H9 (cell line): ENCODE measurements around the gene MEIG1. TPM values are rescaled to one million over a fixed set of nuclear protein-coding genes. Genes with fewer than 3 reads are reported as not detected.
"Not testable (repeated sequence)": the region's sequence is repeated elsewhere in the genome, so short reads cannot be mapped to it uniquely, and the experiment has no call there.

ENCODE experiments used
- DNase-seq: peaks from one replicate; pipeline ENCODE4 v3.0.0-alpha.2; 2017
- H2AFZ ChIP-seq: one replicate; pipeline ENCODE4 v1.6.1; 2013; ENCODE audit warnings: mild to moderate bottlenecking, low read length, control low read depth, moderate library complexity
- H2AK5ac ChIP-seq: 2 replicates; pipeline ENCODE4 v1.6.1; 2013; ENCODE audit warnings: low read length, control low read depth, mixed read lengths; ENCODE audit not compliant: insufficient read length
- H2BK120ac ChIP-seq: one replicate; pipeline ENCODE4 v1.6.1; 2013; ENCODE audit warnings: low read depth, mild to moderate bottlenecking, low read length, control low read depth, inconsistent platforms; ENCODE audit not compliant: poor library complexity, severe bottlenecking
- H2BK12ac ChIP-seq: 2 replicates; pipeline ENCODE4 v1.6.1; 2013; ENCODE audit warnings: low read length, control low read depth, mixed read lengths, low read depth; ENCODE audit not compliant: insufficient read length
- H2BK15ac ChIP-seq: 2 replicates; pipeline ENCODE4 v1.6.1; 2013; ENCODE audit warnings: low read depth, low read length, control low read depth
- H2BK20ac ChIP-seq: one replicate; pipeline ENCODE4 v1.6.1; 2013; ENCODE audit warnings: low read depth, mild to moderate bottlenecking, low read length, control low read depth, inconsistent platforms; ENCODE audit not compliant: poor library complexity, severe bottlenecking
- H2BK5ac ChIP-seq: 2 replicates; pipeline ENCODE4 v1.6.1; 2013; ENCODE audit warnings: low read length, control low read depth, mixed read lengths; ENCODE audit not compliant: insufficient read length
- H3K14ac ChIP-seq: 2 replicates; pipeline ENCODE4 v1.6.1; 2013; ENCODE audit warnings: low read length, control low read depth; ENCODE audit not compliant: insufficient read depth
- H3K18ac ChIP-seq: 2 replicates; pipeline ENCODE4 v1.6.1; 2013; ENCODE audit warnings: low read depth, mild to moderate bottlenecking, mixed read lengths, low read length, control low read depth; ENCODE audit not compliant: insufficient read length
- H3K23ac ChIP-seq: 2 replicates; pipeline ENCODE4 v1.6.1; 2013; ENCODE audit warnings: low read length, control low read depth, mixed read lengths, low read depth; ENCODE audit not compliant: insufficient read length
- H3K23me2 ChIP-seq: 2 replicates; pipeline ENCODE4 v1.6.1; 2013; ENCODE audit warnings: low read depth, mild to moderate bottlenecking, mixed read lengths, low read length, control low read depth; ENCODE audit not compliant: insufficient read length, poor library complexity, severe bottlenecking
- H3K27ac ChIP-seq: 2 replicates; pipeline ENCODE4 v1.5.1; 2013; ENCODE audit warnings: low read length, control low read depth, mixed read lengths, low read depth; ENCODE audit not compliant: insufficient read length
- H3K27me3 ChIP-seq: 2 replicates; pipeline ENCODE4 v1.6.1; 2013; ENCODE audit warnings: low read length, control low read depth, inconsistent platforms; ENCODE audit not compliant: insufficient read depth
- H3K4ac ChIP-seq: 2 replicates; pipeline ENCODE4 v1.6.1; 2013; ENCODE audit warnings: low read depth, mild to moderate bottlenecking, control low read depth, inconsistent platforms, low read length, moderate library complexity
- H3K4me1 ChIP-seq: 2 replicates; pipeline ENCODE4 v1.6.1; 2013; ENCODE audit warnings: low read length, control low read depth, inconsistent platforms; ENCODE audit not compliant: insufficient read depth
- H3K4me2 ChIP-seq: 2 replicates; pipeline ENCODE4 v1.6.1; 2013; ENCODE audit warnings: low read length, control low read depth, mixed read lengths; ENCODE audit not compliant: insufficient read length, insufficient read depth
- H3K56ac ChIP-seq: 2 replicates; pipeline ENCODE4 v1.6.1; 2013; ENCODE audit warnings: low read depth, mild to moderate bottlenecking, mixed read lengths, low read length, control low read depth; ENCODE audit not compliant: insufficient read length
- H3K79me1 ChIP-seq: 2 replicates; pipeline ENCODE4 v1.6.1; 2013; ENCODE audit warnings: low read depth, mild to moderate bottlenecking, moderate library complexity, low read length, control low read depth, inconsistent platforms; ENCODE audit not compliant: insufficient read depth, poor library complexity, severe bottlenecking
- H3K79me2 ChIP-seq: 2 replicates; pipeline ENCODE4 v1.6.1; 2013; ENCODE audit warnings: low read length, control low read depth, inconsistent platforms; ENCODE audit not compliant: insufficient read depth
- H3K9ac ChIP-seq: 2 replicates; pipeline ENCODE4 v1.6.1; 2013; ENCODE audit warnings: low read length, control low read depth, mixed read lengths; ENCODE audit not compliant: insufficient read length; ENCODE audit errors: extremely low read depth
- H3K9me3 ChIP-seq: one replicate; pipeline ENCODE4 v1.6.1; 2013; ENCODE audit warnings: low read depth, low read length, inconsistent platforms; ENCODE audit not compliant: control insufficient read depth
- H3T11ph ChIP-seq: one replicate; pipeline ENCODE4 v1.6.1; 2013; ENCODE audit warnings: mild to moderate bottlenecking, low read length, control low read depth, inconsistent platforms
- H4K20me1 ChIP-seq: one replicate; pipeline ENCODE4 v1.6.1; 2013; ENCODE audit not compliant: control insufficient read depth, insufficient read length, insufficient read depth
- H4K5ac ChIP-seq: 2 replicates; pipeline ENCODE4 v1.6.1; 2013; ENCODE audit warnings: low read depth, mild to moderate bottlenecking, mixed read lengths, low read length, control low read depth; ENCODE audit not compliant: insufficient read length
- H4K8ac ChIP-seq: replicated peaks from 2 replicates; pipeline ENCODE4 v1.6.1; 2013; ENCODE audit warnings: low read length, control low read depth, mixed read lengths, low read depth; ENCODE audit not compliant: insufficient read length
- H4K91ac ChIP-seq: 2 replicates; pipeline ENCODE4 v1.6.1; 2013; ENCODE audit warnings: low read depth, mild to moderate bottlenecking, moderate library complexity, mixed read lengths, low read length, control low read depth; ENCODE audit not compliant: insufficient read length
- H3K27ac Mint-ChIP-seq, 3 experiments: 2 replicates in 2 of 3; 3 replicates in 1 of 3; pipeline ENCODE4 v1.8.0; 2020 to 2021; ENCODE audit warnings: mixed read lengths in 3 of 3, mild to moderate bottlenecking in 1 of 3, moderate library complexity in 1 of 3
- H3K27me3 Mint-ChIP-seq: 2 replicates; pipeline ENCODE4 v1.8.0; 2021; ENCODE audit warnings: low read depth, mild to moderate bottlenecking, moderate library complexity, mixed read lengths
- H3K36me3 Mint-ChIP-seq, 3 experiments: 2 replicates in 2 of 3; 3 replicates in 1 of 3; pipeline ENCODE4 v1.8.0; 2020 to 2021; ENCODE audit warnings: low read depth in 3 of 3, mixed read lengths in 3 of 3; ENCODE audit not compliant: insufficient read depth in 1 of 3
- H3K4me1 Mint-ChIP-seq, 2 experiments: 2 replicates each; pipeline ENCODE4 v1.8.0; 2020; ENCODE audit warnings: mixed read lengths in 2 of 2
- H3K4me3 Mint-ChIP-seq, 2 experiments: 2 replicates in 1 of 2; 3 replicates in 1 of 2; pipeline ENCODE4 v1.8.0; 2020 to 2021; ENCODE audit warnings: mild to moderate bottlenecking in 2 of 2, mixed read lengths in 2 of 2, moderate library complexity in 1 of 2
- H3K9me3 Mint-ChIP-seq, 2 experiments: 2 replicates in 1 of 2; 3 replicates in 1 of 2; pipeline ENCODE4 v1.8.0; 2020; ENCODE audit warnings: mild to moderate bottlenecking in 2 of 2, mixed read lengths in 2 of 2, moderate library complexity in 1 of 2
- WGBS: extraction: QIAGEN DNeasy Blood & Tissue Kit; methylation state at CpG from one replicate; pipeline ENCODE4 v1.1.7; 2013; ENCODE audit warnings: missing lambda C conversion rate, low lambda C conversion rate, mixed read lengths; ENCODE audit not compliant: insufficient read length; ENCODE audit errors: extremely low coverage; 5-methylcytosine and 5-hydroxymethylcytosine counted together
- total RNA-seq: library from RNA; stranded (reverse); gene quantifications from 2 replicates; pipeline ENCODE4 v1.2.1, GENCODE V29; 2021
- TF ChIP-seq, protein P1 (sequence below): fragments of 200-600 bp; sonication (generic); conservative IDR thresholded peaks from 3 replicates; pipeline ENCODE4 v1.8.0; 2021; ENCODE audit warnings: antibody characterized with exemption, mild to moderate bottlenecking

Gene MEIG1
- total RNA-seq, 1 experiment from 2014 or later: 0.72 TPM

GRCh38 chr10:15015451-15015850 lies 56.3 kb downstream of the MEIG1 start:
- Histone ChIP-seq H3K4me2 (no peak overlapping the region), H3K56ac (no peak overlapping the region), H3K79me2 (no peaks in the 10 kb centered on the region), H3K4ac (no peak overlapping the region), H4K20me1 (no peaks in the 10 kb centered on the region), H2BK20ac (no peak overlapping the region), H3T11ph (no peak overlapping the region), H2BK5ac (no peak overlapping the region), H2BK12ac (no peak overlapping the region), H4K91ac (no peak overlapping the region), H2AFZ (no peak overlapping the region), H3K18ac (no peak overlapping the region), H2AK5ac (no peak overlapping the region), H2BK120ac (no peak overlapping the region), H4K8ac (no peak overlapping the region), H3K27me3 (no peaks in the 10 kb centered on the region), H3K27ac (no peak overlapping the region), H3K4me1 (no peaks in the 10 kb centered on the region), H4K5ac (no peak overlapping the region), H3K9me3 (no peaks in the 10 kb centered on the region), H2BK15ac (no peak overlapping the region), H3K9ac (no peak overlapping the region), H3K23me2 (no peaks in the 10 kb centered on the region), H3K14ac (no peak overlapping the region), H3K23ac (no peak overlapping the region), H3K79me1 (no peaks in the 10 kb centered on the region)
- H3K27ac Mint-ChIP-seq: no peak overlapping the region
- peaks cover 7% of the 10 kb centered on the region for H3K27me3 Mint-ChIP-seq
- H3K9me3 Mint-ChIP-seq: no peaks in the 10 kb centered on the region
- H3K4me1 Mint-ChIP-seq: peaks cover 8 to 12% of the 10 kb centered on the region in 2 experiments; a peak in 3 of 4 replicates
- H3K4me3 Mint-ChIP-seq: no peak overlapping the region
- H3K36me3 Mint-ChIP-seq: no peaks in the 10 kb centered on the region
- TF ChIP-seq, protein P1, sequence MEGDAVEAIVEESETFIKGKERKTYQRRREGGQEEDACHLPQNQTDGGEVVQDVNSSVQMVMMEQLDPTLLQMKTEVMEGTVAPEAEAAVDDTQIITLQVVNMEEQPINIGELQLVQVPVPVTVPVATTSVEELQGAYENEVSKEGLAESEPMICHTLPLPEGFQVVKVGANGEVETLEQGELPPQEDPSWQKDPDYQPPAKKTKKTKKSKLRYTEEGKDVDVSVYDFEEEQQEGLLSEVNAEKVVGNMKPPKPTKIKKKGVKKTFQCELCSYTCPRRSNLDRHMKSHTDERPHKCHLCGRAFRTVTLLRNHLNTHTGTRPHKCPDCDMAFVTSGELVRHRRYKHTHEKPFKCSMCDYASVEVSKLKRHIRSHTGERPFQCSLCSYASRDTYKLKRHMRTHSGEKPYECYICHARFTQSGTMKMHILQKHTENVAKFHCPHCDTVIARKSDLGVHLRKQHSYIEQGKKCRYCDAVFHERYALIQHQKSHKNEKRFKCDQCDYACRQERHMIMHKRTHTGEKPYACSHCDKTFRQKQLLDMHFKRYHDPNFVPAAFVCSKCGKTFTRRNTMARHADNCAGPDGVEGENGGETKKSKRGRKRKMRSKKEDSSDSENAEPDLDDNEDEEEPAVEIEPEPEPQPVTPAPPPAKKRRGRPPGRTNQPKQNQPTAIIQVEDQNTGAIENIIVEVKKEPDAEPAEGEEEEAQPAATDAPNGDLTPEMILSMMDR: no peak
- no peak for DNase-seq
- no CpG with 5 or more reads among the region's 7 CpGs for WGBS

GRCh38 chr10:15020966-15021365 lies 61.8 kb downstream of the MEIG1 start:
- not testable (repeated sequence) for H3K27ac ChIP-seq, H3K4me1 Mint-ChIP-seq, H4K91ac ChIP-seq, H3K23me2 ChIP-seq, H3K23ac ChIP-seq, H2AFZ ChIP-seq, H2BK12ac ChIP-seq, H3K14ac ChIP-seq, H3K9ac ChIP-seq, H2BK120ac ChIP-seq, H4K5ac ChIP-seq, H3K36me3 Mint-ChIP-seq, H3K27me3 Mint-ChIP-seq, H3K56ac ChIP-seq, H2BK5ac ChIP-seq, H3K4me2 ChIP-seq, H3K4ac ChIP-seq, H3K27me3 ChIP-seq, H3K79me1 ChIP-seq, DNase-seq, H3K4me3 Mint-ChIP-seq, H2BK15ac ChIP-seq, H4K20me1 ChIP-seq, H3K27ac Mint-ChIP-seq, H3K9me3 Mint-ChIP-seq, H3K79me2 ChIP-seq, H3T11ph ChIP-seq, H2AK5ac ChIP-seq, H3K4me1 ChIP-seq, H3K18ac ChIP-seq, H4K8ac ChIP-seq, H3K9me3 ChIP-seq, H2BK20ac ChIP-seq
- WGBS: no CpG with 5 or more reads among the region's 5 CpGs
